CD14-positive monocyte (primary cell): ENCODE data around the gene ZBTB38. TPM values are rescaled to one million over a fixed set of nuclear protein-coding genes. Genes with fewer than 3 reads are reported as not detected.

Experiments used
- DNase-seq, 3 donors: peaks; one replicate each; pipeline ENCODE4 v3.0.0-alpha.2; 2011 to 2022
- H2AFZ ChIP-seq: 2 replicates; pipeline ENCODE4 v1.6.0; 2012; ENCODE audit warnings: mild to moderate bottlenecking, low read depth, low read length, inconsistent platforms; ENCODE audit not compliant: insufficient read depth, poor library complexity, severe bottlenecking
- H3K27ac ChIP-seq, 2 donors: 1 replicate in 1 of 2; 2 replicates in 1 of 2; pipeline ENCODE4 v1.5.1; 2012 to 2013; ENCODE audit warnings: low read length in 2 of 2, control low read depth in 1 of 2, inconsistent platforms in 1 of 2, low read depth in 1 of 2, mild to moderate bottlenecking in 1 of 2
- H3K27me3 ChIP-seq, 2 donors: one replicate each; pipeline versions ENCODE4 v1.6.0 to v1.6.1; 2011 to 2013; ENCODE audit warnings: low read length in 2 of 2; ENCODE audit not compliant: control insufficient read depth in 2 of 2, insufficient read depth in 2 of 2
- H3K36me3 ChIP-seq, 2 donors: replicated peaks in 1 of 2; 1 replicate in 1 of 2; 2 replicates in 1 of 2; pipeline versions ENCODE4 v1.5.1 to v1.6.1; 2012 to 2013; ENCODE audit warnings: low read length in 2 of 2, control low read depth in 1 of 2, inconsistent platforms in 1 of 2, mild to moderate bottlenecking in 1 of 2; ENCODE audit not compliant: insufficient read depth in 2 of 2, control insufficient read depth in 1 of 2
- H3K4me1 ChIP-seq, 2 donors: 1 replicate in 1 of 2; 2 replicates in 1 of 2; pipeline versions ENCODE4 v1.5.1 to v1.6.1; 2012 to 2013; ENCODE audit warnings: low read length in 2 of 2, control low read depth in 1 of 2, inconsistent platforms in 1 of 2, mild to moderate bottlenecking in 1 of 2, moderate library complexity in 1 of 2; ENCODE audit not compliant: insufficient read depth in 2 of 2, control insufficient read depth in 1 of 2
- H3K4me2 ChIP-seq: replicated peaks from 2 replicates; pipeline ENCODE3; 2012; ENCODE audit warnings: low read length, moderate library complexity, mild to moderate bottlenecking; ENCODE audit not compliant: poor library complexity, severe bottlenecking; ENCODE audit errors: extremely low read depth
- H3K4me3 ChIP-seq, 3 experiments: fragments of 200-600 bp in 1 of 3; sonication (generic) in 1 of 3; replicated peaks in 1 of 3; 1 replicate in 2 of 3; 2 replicates in 1 of 3; pipeline ENCODE4 v1.5.1; 2011 to 2013; ENCODE audit warnings: low read length in 3 of 3, mild to moderate bottlenecking in 3 of 3, control low read depth in 2 of 3, low read depth in 2 of 3, inconsistent platforms in 1 of 3, moderate library complexity in 1 of 3
- H3K79me2 ChIP-seq: 2 replicates; pipeline ENCODE4 v1.6.0; 2012; ENCODE audit warnings: mild to moderate bottlenecking, control low read depth, inconsistent platforms, low read length, moderate library complexity; ENCODE audit not compliant: insufficient read depth
- H3K9ac ChIP-seq: 2 replicates; pipeline ENCODE4 v1.6.0; 2017; ENCODE audit warnings: low read length, mild to moderate bottlenecking; ENCODE audit not compliant: insufficient read depth, poor library complexity, severe bottlenecking
- H3K9me3 ChIP-seq, 2 donors: replicated peaks in 1 of 2; 1 replicate in 1 of 2; 2 replicates in 1 of 2; pipeline versions ENCODE4 v1.5.1 to v1.6.1; 2012 to 2013; ENCODE audit warnings: low read length in 2 of 2, control low read depth in 1 of 2; ENCODE audit not compliant: control insufficient read depth in 1 of 2, insufficient read depth in 1 of 2
- H4K20me1 ChIP-seq: 2 replicates; pipeline ENCODE4 v1.6.0; 2012; ENCODE audit warnings: mild to moderate bottlenecking, low read length, control low read depth, moderate library complexity; ENCODE audit not compliant: insufficient read depth
- H3K27ac Mint-ChIP-seq, 7 donors: one replicate each; pipeline ENCODE4 v1.8.0; 2020; ENCODE audit warnings: mild to moderate bottlenecking in 7 of 7, mixed read lengths in 7 of 7, moderate library complexity in 6 of 7, inconsistent platforms in 2 of 7
- H3K27me3 Mint-ChIP-seq, 3 donors: one replicate each; pipeline ENCODE4 v1.8.0; 2021 to 2022; ENCODE audit warnings: low read depth in 3 of 3, mild to moderate bottlenecking in 3 of 3, mixed read lengths in 3 of 3, moderate library complexity in 3 of 3, inconsistent platforms in 1 of 3
- H3K36me3 Mint-ChIP-seq, 2 donors: one replicate each; pipeline ENCODE4 v1.8.0; 2020; ENCODE audit warnings: mixed read lengths in 2 of 2, inconsistent platforms in 1 of 2, mild to moderate bottlenecking in 1 of 2
- H3K4me1 Mint-ChIP-seq: one replicate; pipeline ENCODE4 v1.8.0; 2020; ENCODE audit warnings: mild to moderate bottlenecking, mixed read lengths
- H3K4me3 Mint-ChIP-seq, 2 donors: one replicate each; pipeline ENCODE4 v1.8.0; 2020; ENCODE audit warnings: mild to moderate bottlenecking in 2 of 2, mixed read lengths in 2 of 2, moderate library complexity in 1 of 2
- H3K9me3 Mint-ChIP-seq, 7 donors: one replicate each; pipeline ENCODE4 v1.8.0; 2020 to 2022; ENCODE audit warnings: mixed read lengths in 7 of 7, mild to moderate bottlenecking in 6 of 7, moderate library complexity in 6 of 7, inconsistent platforms in 2 of 7
- WGBS: methylation state at CpG from one replicate; pipeline ENCODE4 v1.1.5; 2013; ENCODE audit warnings: missing lambda C conversion rate; ENCODE audit not compliant: insufficient coverage; 5-methylcytosine and 5-hydroxymethylcytosine counted together
- intact Hi-C, 2 donors: fragments of 100-400 bp; cut with micrococcal nuclease; formaldehyde crosslinking; loops; one replicate each; pipeline versions ENCODE4 v1.15.0 to v1.15.1; 2023
- polyA plus RNA-seq, 3 donors: library from polyadenylated mRNA; depleted of rRNA in 1 of 3; unstranded in 2 of 3; stranded (reverse) in 1 of 3; fragments of 300-500 nt in 2 of 3; fragments of >200 nt in 1 of 3; fragmentation: Illumina TruSeq in 2 of 3; gene quantifications; 1 replicate in 2 of 3; 2 replicates in 1 of 3; pipeline ENCODE4 v1.2.3, GENCODE V29; 2012 to 2021
- TF ChIP-seq, protein P1 (sequence below): fragments of 200-600 bp; IDR thresholded peaks from one replicate; pipeline ENCODE4 v1.8.0; 2022; ENCODE audit warnings: antibody characterized with exemption, mild to moderate bottlenecking

ZBTB38 gene
- polyA plus RNA-seq, 3 donors: 3.9 to 28.5 (median 19.0) TPM

DNA sequence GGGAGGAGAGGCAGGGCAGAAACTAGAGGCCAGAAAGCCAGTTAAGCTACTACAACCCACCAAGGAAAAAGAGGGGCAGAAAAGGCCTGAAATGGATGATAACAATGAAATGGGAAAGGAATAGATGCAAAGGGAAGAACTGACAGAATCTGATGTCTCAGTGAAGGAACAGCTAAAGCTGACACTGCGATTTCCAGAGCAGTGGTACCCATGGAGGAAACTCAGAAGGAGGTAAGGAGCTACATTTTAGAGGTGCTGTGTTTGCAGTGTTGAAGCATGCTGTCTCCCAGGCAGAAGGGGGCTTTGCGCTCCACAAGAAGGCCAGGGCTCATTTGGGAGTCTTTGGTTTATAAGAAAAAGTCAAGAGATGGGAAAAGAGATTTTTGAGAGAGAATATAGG lies 38.0 kb downstream of the ZBTB38 start:
- 100% methylated on average over 2 of the region's 2 CpGs for WGBS
- no peak overlapping the region for H2AFZ ChIP-seq
- peaks cover 51 to 55% of the 10 kb centered on the region in 2 donors for H3K36me3 Mint-ChIP-seq
- peaks cover 4% of the 10 kb centered on the region for H3K79me2 ChIP-seq
- TF ChIP-seq, protein P1, sequence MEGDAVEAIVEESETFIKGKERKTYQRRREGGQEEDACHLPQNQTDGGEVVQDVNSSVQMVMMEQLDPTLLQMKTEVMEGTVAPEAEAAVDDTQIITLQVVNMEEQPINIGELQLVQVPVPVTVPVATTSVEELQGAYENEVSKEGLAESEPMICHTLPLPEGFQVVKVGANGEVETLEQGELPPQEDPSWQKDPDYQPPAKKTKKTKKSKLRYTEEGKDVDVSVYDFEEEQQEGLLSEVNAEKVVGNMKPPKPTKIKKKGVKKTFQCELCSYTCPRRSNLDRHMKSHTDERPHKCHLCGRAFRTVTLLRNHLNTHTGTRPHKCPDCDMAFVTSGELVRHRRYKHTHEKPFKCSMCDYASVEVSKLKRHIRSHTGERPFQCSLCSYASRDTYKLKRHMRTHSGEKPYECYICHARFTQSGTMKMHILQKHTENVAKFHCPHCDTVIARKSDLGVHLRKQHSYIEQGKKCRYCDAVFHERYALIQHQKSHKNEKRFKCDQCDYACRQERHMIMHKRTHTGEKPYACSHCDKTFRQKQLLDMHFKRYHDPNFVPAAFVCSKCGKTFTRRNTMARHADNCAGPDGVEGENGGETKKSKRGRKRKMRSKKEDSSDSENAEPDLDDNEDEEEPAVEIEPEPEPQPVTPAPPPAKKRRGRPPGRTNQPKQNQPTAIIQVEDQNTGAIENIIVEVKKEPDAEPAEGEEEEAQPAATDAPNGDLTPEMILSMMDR: no peak
- H3K9ac ChIP-seq: no peak overlapping the region
- no peaks in the 10 kb centered on the region for H4K20me1 ChIP-seq
- H3K9me3 ChIP-seq: no peaks in the 10 kb centered on the region
- H3K4me3 ChIP-seq: no peak overlapping the region
- H3K4me1 Mint-ChIP-seq: peaks cover 22% of the 10 kb centered on the region
- H3K27me3 Mint-ChIP-seq: peaks cover 0 to 4% (median 0%) of the 10 kb centered on the region in 3 donors
- H3K9me3 Mint-ChIP-seq: no peaks in the 10 kb centered on the region
- no peak overlapping the region for H3K27ac Mint-ChIP-seq
- peaks cover 15 to 41% of the 10 kb centered on the region in 2 donors for H3K36me3 ChIP-seq
- H3K4me3 Mint-ChIP-seq: no peak overlapping the region
- H3K4me2 ChIP-seq: no peak overlapping the region
- intact Hi-C loops: no loop called here
- no peaks in the 10 kb centered on the region for H3K27me3 ChIP-seq
- no peak for DNase-seq
- peaks cover 16 to 21% of the 10 kb centered on the region in 2 donors for H3K4me1 ChIP-seq
- H3K27ac ChIP-seq: no peak overlapping the region

DNA sequence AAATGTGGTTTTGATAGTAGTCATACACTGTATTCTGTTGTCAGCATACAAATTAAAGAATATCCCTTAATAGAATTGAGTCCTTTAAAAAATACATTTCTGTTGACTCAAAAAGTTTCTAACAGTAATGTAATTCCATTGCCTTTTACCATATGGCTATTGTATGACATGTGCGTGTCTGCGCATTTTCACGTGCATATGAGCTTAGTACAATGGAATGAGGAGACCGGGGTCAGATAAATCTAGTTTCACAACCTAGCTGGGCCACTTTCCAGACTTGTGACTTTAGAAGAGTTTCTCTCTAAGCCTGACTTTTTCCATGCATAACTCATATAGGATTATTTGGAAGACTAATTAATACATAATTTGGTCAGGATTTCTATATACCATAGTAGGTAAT lies 38.7 kb downstream of the ZBTB38 start:
- Mint-ChIP-seq H3K27ac (no peak overlapping the region), H3K4me1 (peaks cover 22% of the 10 kb centered on the region), H3K27me3 (peaks cover 0 to 4% (median 0%) of the 10 kb centered on the region in 3 donors), H3K9me3 (no peaks in the 10 kb centered on the region), H3K36me3 (peaks cover 51 to 55% of the 10 kb centered on the region in 2 donors), H3K4me3 (no peak overlapping the region)
- intact Hi-C loops: no loop called here
- WGBS: 97% methylated on average over 4 of the region's 4 CpGs
- H3K4me1 ChIP-seq: peaks cover 15 to 20% of the 10 kb centered on the region in 2 donors
- no peak overlapping the region for H3K9ac ChIP-seq
- no peak overlapping the region for H3K4me2 ChIP-seq
- H3K36me3 ChIP-seq: peaks cover 15 to 41% of the 10 kb centered on the region in 2 donors
- no peak for DNase-seq
- no peaks in the 10 kb centered on the region for H4K20me1 ChIP-seq
- peaks cover 4% of the 10 kb centered on the region for H3K79me2 ChIP-seq
- H3K4me3 ChIP-seq: no peak overlapping the region
- no peaks in the 10 kb centered on the region for H3K9me3 ChIP-seq
- H3K27ac ChIP-seq: no peak overlapping the region
- no peaks in the 10 kb centered on the region for H3K27me3 ChIP-seq
- no peak overlapping the region for H2AFZ ChIP-seq
- TF ChIP-seq, protein P1: no peak
